IPS DF 19.7 (cell line): ENCODE measurements around the gene LTB4R2.

Source experiments
- DNase-seq: peaks from one replicate; pipeline ENCODE4 v3.0.0-alpha.2; 2013; ENCODE audit warnings: low read depth, low spot score

LTB4R2 gene

DNA sequence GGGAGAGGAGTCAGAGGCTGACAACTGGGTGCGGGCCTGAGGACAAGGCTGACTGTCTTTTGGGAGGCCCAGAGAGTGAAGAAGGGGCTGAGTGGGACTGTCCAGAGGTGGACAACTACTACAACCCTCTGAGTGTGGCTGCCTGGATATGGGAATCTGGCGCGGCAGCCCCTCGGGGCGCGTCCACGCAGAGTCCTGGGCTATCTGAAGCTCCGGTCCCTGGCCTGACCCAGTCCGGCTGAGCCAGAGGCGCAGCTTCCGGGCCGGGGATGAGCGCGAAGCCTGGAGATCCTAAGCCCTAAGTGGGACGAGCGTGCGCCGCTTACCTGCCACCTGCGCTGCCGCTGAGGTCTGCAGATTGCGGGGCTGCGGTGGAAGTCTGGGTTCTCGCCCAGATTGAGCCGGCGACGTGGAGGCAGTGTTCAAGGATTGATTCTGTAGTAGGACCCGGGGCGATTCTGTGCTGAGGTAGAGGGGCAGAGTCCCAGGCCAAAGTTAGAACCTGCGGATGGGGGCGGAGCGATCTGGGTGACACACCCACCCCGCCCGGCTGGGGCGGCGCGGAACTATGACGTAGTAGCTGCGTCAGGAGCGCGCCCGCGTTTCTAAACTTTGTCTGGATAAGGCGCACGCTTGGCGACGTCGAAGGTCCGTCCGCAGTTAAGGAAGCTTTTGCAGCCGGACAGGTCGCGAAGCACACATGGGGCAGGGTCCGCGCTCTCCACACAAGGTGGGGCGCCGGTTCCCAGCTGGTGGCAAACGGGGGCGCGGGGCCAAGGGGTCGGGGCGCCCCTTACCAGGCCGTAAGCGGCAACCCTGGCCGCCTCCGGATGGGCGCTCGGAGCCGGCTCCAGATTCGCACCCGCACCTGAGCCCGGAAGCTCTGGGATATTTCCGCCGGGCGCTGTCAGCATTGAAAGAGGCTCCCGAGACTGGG, 10.4 kb upstream of the LTB4R2 start, which contains the start of the genes DHRS1 and NOP9:
TSS of gene DHRS1 (minus strand) at position 526 of the 937 bp plus-strand sequence. CDS start 674 bp downstream, outside the sequence.
TSS of gene NOP9 (plus strand) at position 596 of the 937 bp plus-strand sequence. CDS start at position 701, 105 bp downstream.
- DNase-seq = no peak

DNA sequence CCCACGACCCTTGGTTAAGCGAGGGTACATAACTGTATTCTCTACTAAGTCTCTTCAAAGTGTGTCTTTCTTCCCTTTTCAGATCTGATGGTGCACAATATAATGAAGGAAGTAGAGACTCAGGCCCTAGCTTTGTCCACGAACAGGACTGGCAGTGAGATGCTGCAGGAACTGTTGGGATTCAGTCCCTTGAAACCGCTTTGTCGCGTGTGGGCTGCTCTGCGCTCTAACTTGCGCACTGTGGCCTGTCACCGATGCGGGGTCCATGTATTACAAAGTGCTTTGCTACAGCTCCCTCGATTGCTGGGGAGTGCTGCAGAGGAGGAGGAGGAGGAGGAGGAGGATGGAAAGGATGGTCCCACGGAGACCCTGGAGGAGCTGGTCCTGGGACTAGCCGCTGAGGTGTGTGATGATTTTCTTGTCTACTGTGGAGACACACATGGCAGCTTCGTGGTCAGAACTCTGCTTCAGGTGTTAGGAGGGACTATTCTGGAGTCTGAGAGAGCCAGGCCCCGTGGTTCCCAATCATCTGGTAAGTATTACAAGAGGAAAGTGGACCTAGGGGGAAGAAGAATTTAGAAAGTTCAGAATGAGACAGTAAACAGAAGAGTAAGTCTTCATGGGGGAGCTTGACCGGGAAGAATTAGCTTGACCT, 9.5 kb upstream of the LTB4R2 start:
- no peak for DNase-seq

DNA sequence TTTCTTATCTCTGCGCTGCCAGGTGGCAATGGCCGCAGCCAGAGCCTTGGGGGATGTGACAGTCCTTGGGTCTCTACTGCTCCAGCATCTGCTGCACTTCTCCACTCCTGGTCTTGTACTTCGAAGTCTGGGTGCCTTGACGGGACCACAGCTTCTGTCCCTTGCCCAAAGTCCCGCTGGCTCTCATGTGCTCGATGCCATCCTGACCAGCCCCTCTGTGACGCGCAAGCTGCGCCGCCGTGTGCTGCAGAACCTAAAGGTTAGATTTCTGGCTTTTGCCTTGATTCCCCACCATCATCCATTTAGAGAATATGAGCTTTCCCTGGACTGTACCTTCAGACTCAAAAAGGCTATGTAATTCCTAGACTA, 5.9 kb upstream of the LTB4R2 start:
- DNase-seq = no peak

DNA sequence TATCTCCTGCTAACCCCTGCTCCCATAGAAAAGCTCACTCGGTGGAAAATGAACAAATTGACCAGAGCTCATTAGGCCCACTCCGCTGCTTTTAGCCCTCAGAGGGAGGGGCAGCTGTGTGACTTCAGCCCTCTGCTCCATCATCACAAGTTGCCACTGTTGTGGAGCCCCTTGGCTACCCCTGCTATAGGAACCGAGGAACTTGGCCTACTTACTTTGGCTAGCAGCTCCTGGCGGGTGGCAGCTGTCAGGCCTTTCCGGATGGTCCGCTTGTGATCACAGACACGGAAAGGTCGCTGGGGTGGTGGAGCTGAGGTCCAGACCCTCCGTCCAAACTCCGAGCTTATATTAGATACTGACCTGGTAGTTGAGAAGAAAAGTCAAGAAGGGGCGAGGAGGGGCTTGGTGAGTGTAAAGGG, 2.8 kb upstream of the LTB4R2 start:
- DNase-seq = no peak

DNA sequence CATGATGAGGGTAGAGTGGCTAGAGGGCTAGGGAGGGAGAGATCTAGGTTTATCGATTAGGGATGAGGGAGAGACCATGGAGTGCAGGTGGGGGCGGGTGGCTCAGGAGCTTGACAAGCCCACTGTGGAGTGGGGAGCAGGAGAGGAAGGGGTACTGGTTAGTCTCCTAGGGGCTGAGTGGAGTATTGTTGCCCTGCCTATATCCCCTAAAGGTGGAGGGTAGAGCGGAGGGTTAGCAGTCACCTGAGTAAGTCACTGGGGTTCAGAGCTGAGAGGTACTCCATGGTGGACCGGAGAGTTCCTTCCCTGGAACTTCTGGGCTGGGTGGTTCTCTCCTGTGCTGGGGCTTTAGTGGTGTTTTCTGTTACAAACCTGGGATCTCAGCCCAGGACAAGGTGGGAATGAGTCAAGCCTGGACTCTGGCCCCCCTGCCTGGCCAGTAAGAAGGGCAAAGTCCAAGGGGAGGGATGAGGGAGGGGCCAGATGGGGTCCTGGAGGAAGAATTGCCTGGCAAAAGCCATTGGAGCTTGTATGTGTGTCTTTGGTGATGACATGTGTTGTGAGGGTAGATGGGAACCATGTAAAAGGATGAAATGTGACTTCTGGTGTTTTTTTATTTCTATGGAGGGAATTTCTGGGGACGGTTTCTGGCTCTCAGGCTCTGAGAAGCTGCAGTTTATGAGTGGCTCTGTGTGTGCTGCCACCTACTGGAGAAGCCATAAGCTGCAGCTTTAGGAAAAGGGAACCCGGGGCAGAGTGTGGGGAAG, 2.2 kb upstream of the LTB4R2 start, which contains the start of gene CIDEB:
TSS of gene CIDEB (minus strand) at position 403 of the 767 bp plus-strand sequence. CDS start at position 284, 119 bp downstream.
- no peak for DNase-seq

DNA sequence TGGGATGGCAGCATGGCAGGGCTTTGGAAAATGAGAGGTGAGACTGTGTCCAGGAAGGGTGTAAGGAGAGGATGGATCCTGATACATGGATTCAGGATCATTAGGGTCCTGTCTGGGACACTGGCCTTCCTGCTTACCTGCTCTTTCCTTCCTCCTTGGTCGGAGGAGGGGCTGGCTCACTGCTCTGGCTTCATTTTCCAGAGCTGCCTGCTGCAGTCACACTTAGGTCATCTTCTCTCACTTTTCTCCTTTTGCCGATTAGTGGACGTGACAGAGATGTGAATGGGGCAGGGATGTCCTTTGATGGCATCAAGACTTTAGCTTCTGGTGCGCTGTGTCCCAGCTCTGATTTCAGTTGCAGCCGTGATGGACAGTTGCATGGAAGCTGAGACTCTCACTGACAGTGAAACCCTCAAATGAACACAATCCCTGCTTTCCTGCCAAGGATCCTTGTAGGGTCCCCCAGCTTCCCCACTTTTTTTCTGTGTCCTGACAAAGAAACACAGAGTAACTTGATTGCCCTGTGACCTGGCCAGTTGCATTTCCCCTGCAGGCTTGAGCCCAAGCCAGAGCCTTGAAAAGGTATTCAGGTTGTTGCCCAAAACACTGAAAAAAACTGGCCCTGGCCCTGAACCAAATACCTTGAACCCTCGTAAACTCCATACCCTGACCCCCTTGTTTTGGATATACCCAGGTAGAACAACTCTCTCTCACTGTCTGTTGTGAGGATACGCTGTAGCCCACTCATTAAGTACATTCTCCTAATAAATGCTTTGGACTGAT, 1.4 kb upstream of the LTB4R2 start:
- DNase-seq = no peak

DNA sequence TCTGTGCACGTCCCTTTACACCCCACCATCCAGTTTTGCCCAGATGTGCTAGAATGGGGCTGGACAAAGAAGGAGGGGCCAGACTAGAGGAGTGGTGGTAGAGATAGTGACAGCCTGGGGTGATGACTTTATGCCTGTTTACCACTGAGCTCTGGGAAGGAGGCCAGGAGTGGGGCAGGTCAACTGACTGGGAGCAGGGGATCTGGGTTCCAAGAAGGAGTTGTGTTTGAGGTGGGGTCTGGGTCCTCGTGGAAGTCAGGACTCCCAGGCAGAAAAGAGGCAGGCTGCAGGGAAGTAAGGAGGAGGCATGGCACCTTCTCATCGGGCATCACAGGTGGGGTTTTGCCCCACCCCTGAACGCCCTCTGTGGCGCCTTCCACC, 315 bp downstream of the LTB4R2 start:
- no peak for DNase-seq

DNA sequence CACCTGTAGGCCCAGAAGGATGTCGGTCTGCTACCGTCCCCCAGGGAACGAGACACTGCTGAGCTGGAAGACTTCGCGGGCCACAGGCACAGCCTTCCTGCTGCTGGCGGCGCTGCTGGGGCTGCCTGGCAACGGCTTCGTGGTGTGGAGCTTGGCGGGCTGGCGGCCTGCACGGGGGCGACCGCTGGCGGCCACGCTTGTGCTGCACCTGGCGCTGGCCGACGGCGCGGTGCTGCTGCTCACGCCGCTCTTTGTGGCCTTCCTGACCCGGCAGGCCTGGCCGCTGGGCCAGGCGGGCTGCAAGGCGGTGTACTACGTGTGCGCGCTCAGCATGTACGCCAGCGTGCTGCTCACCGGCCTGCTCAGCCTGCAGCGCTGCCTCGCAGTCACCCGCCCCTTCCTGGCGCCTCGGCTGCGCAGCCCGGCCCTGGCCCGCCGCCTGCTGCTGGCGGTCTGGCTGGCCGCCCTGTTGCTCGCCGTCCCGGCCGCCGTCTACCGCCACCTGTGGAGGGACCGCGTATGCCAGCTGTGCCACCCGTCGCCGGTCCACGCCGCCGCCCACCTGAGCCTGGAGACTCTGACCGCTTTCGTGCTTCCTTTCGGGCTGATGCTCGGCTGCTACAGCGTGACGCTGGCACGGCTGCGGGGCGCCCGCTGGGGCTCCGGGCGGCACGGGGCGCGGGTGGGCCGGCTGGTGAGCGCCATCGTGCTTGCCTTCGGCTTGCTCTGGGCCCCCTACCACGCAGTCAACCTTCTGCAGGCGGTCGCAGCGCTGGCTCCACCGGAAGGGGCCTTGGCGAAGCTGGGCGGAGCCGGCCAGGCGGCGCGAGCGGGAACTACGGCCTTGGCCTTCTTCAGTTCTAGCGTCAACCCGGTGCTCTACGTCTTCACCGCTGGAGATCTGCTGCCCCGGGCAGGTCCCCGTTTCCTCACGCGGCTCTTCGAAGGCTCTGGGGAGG, 985 bp downstream of the LTB4R2 start, which contains the start of gene LTB4R:
TSS of gene LTB4R (plus strand) at position 857 of the 959 bp plus-strand sequence. CDS start 4,150 bp downstream, outside the sequence.
- no peak for DNase-seq

DNA sequence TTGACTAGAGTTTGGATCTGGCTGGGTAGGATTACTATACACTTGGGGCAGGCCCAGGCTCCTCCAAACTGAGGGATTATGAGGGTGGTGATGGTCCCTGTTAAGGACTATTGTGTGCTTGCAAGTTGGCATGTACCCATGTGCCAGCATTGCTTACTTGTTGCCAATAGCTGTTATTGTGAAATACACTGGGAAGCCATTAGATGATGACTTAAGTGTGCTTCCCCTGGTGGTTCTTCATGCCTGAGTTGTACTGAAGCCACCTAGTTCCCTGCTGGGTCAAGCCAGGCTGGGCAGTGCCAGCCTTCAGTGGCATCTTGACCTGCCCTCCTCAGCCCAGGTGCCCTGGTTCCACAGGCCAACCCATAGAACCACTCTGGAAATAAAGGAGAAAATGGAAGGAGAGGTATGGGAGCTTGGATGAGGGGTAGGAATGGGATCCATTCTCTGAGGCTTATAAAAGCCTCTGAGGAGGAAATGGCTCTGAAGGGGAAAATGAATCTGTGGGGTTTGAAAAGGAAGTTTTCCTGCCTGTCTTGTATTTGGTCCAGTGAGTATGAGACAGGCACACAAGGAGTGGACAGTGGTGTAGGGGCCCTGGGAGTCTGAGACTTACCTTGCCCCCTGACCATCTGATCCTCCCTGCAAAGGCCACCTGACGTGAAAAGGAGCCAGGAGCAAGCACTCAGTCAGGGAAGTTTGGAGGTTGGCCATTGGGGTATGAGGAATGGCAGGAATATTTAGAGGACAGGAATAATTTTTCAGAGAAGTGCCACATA, 2.1 kb downstream of the LTB4R2 start:
- no peak for DNase-seq

DNA sequence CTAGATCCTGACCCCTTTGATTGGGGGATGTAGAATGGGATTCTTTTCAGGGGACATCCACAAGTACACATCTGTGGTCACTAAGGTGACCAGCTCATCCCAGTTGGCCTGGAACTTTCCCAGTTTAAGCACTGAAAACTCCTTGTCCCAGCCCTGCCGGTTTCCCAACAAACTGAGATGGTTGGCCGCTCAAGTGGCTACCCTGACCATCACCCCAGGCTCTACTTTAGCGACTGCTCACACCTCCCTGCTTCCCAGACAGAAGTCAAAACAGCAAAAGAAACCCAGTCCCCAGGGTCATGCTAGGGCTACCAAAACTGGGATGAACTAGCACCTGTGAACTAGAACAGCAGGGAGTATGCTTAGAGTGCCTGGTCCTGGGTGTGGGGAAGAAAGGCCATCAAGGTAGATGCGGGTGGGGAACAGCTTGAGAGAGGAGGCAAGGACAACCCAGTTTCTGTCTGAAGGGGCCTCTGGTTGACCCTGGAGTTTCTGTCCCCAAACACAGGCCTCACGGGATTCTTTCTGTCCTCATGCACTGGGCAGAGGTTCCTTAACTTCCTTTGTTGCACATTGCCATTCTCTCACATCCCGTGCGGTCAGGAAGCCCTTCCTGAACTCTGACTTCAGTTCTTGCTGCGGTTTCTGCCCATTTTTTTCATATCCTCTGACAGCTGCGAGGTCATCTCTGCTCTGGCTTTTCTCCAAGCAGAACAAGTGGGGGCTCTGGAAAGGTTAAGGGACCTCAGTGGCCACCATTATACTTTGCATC, 3.0 kb downstream of the LTB4R2 start:
- no peak for DNase-seq

DNA sequence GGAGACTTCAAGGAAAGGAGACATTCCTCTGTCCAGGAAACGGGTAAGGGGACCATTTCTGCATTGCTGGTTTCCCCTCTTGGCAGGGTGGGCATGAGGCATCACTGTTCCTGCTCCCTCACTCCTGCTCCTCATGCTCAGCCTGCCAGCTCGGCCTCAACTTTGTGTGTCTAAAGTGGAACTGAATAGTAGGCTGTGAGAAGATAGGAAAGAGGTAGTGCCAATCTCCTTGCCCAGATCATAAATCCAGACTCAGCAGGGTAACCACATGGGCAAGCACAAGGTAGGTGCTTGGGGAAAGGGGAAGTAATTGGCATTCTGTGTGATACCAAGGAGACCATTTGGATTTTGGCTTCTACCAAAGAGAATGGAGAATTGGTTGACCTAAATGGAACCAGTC, 4.0 kb downstream of the LTB4R2 start:
- no peak for DNase-seq

DNA sequence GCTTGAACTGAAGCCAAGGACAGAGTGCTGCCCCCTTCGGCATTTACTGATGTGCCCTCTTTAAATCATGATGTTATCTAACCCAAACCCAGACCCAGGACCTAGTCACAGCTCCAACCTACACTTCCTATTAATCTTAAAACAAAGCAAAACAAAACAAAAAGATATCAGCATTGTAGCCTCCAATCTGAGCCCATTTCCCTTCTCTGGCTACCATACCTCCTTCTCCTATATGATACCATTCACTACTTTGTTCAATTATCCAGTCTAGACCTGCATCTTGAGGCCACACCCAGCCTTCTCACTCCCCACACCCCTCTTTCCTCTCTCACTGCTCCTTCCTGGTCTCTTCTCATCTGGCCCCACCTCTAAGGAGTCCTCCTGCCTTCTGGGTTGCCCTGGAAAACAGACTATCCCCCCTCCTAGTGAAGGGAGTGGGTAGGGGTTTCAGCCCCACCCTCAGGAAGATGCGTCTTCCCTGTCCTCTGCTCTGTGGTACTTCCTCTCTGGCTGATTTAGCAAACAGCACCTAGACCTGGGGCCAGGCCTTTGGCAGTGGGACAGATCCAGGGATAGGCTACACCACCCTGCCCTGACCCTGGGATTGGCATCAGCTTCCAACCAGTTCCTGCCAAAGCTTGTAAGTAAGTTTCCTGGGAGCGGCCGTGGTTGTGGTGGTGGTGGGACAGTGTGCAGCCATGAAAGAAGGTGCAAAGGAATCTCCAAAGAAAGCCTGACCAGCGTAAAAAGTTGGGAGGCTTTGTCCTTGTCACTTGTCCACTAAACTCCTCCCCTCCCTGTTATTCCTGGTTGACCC, 4.6 kb downstream of the LTB4R2 start:
- DNase-seq = no peak

DNA sequence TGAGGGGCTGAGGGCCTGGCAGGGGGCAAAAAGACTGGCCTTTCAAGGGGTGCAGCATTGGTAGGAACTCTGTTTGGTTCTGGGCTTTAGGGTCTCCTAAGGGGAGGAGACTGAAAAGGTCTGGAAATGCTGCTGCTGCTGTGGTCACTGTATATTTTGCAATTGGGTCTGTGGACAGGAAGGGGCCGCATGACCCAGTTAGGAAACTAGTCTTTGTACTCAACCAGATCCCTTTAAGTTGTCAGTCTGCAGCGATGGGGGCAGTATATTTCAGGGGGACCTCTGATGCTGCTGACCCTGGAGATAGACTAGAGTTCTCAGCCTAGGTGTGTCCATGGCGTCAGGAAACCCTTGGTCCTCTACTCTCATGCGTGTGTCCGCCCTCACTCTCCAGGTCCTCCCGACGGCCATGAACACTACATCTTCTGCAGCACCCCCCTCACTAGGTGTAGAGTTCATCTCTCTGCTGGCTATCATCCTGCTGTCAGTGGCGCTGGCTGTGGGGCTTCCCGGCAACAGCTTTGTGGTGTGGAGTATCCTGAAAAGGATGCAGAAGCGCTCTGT, 5.4 kb downstream of the LTB4R2 start:
- no peak for DNase-seq

DNA sequence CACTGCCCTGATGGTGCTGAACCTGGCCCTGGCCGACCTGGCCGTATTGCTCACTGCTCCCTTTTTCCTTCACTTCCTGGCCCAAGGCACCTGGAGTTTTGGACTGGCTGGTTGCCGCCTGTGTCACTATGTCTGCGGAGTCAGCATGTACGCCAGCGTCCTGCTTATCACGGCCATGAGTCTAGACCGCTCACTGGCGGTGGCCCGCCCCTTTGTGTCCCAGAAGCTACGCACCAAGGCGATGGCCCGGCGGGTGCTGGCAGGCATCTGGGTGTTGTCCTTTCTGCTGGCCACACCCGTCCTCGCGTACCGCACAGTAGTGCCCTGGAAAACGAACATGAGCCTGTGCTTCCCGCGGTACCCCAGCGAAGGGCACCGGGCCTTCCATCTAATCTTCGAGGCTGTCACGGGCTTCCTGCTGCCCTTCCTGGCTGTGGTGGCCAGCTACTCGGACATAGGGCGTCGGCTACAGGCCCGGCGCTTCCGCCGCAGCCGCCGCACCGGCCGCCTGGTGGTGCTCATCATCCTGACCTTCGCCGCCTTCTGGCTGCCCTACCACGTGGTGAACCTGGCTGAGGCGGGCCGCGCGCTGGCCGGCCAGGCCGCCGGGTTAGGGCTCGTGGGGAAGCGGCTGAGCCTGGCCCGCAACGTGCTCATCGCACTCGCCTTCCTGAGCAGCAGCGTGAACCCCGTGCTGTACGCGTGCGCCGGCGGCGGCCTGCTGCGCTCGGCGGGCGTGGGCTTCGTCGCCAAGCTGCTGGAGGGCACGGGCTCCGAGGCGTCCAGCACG, 6.1 kb downstream of the LTB4R2 start:
- DNase-seq = no peak

DNA sequence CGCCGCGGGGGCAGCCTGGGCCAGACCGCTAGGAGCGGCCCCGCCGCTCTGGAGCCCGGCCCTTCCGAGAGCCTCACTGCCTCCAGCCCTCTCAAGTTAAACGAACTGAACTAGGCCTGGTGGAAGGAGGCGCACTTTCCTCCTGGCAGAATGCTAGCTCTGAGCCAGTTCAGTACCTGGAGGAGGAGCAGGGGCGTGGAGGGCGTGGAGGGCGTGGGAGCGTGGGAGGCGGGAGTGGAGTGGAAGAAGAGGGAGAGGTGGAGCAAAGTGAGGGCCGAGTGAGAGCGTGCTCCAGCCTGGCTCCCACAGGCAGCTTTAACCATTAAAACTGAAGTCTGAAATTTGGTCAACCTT, 6.6 kb downstream of the LTB4R2 start:
- DNase-seq = no peak
